ENCODE data around the gene FBXO42. TPM values are rescaled to one million over a fixed set of nuclear protein-coding genes. Genes with fewer than 3 reads are reported as not detected.

Gene FBXO42
- total and polyA plus RNA-seq, 2 of the 8 experiments (the other 6 are each of a cell fraction or from before 2014, with no cell fraction given): 15.1 to 17.0 TPM

DNA sequence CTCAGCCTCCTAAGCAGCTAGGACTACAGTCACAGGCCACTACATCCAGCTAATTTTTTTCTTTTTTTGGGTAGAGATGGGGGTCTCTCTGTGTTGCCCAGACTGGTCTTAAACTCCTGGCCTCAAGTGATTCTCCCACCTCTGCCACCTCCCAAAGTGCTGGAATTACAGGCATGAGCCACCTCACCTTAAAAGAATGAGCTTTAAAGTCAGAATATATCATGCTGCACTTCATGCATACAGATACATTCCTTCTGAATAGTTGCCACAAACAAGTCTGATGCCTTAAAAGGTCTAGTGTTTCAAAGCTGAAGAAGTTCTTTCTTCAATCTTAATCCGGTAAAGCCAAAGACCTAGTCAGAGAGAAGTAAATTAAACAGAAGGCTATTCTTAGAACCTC is 91.5 kb downstream of the FBXO42 start:
- H3K56ac ChIP-seq (replicated peaks; ENCODE audit: insufficient read length, low read depth, low read length): no peak overlapping the region
- TF ChIP-seq CBX8 (IDR thresholded peaks at IDR 0.05; ENCODE audit: borderline replicate concordance, low read depth, low read length): no peak
- TF ChIP-seq TCF12 (IDR thresholded peaks at IDR 0.05; ENCODE audit: low read depth, low read length): no peak
- no peak for TF ChIP-seq E2F6 (IDR thresholded peaks at IDR 0.05)
- TF ChIP-seq GTF2F1 (IDR thresholded peaks at IDR 0.05; ENCODE audit: borderline replicate concordance, low read depth, low read length): no peak
- no peak for TF ChIP-seq KDM1A (IDR thresholded peaks at IDR 0.05; ENCODE audit: borderline replicate concordance, low read length)
- no peak for TF ChIP-seq ATF2 (IDR thresholded peaks at IDR 0.05; ENCODE audit: low read length)
- TF ChIP-seq POU5F1 (IDR thresholded peaks at IDR 0.05; ENCODE audit: low read depth, low read length): no peak
- TF ChIP-seq SP2 (IDR thresholded peaks at IDR 0.05; ENCODE audit: low read length): no peak
- TF ChIP-seq TBP (IDR thresholded peaks at IDR 0.05; ENCODE audit: low read depth, low read length): no peak
- no peak for TF ChIP-seq SAP30 (IDR thresholded peaks at IDR 0.05; ENCODE audit: insufficient read depth, insufficient replicate concordance, low read length)
- no peak overlapping the region; the same call in 1 of the 2 replicates for H2AK5ac ChIP-seq (ENCODE audit: low read depth, low read length)
- H3K27me3 ChIP-seq (replicated peaks in 1 of 4; ENCODE audit: control insufficient read depth in 3 of 4, extremely low read depth in 1 of 4, insufficient read depth in 3 of 4, low read length in 3 of 4): no peaks in the 10 kb centered on the region
- WGBS, 2 experiments (ENCODE audit: extremely low coverage in 1 of 2, insufficient coverage in 1 of 2, insufficient read length in 1 of 2, insufficient replicate concordance in 2 of 2, low coverage in 1 of 2, low lambda C conversion rate in 2 of 2, missing lambda C conversion rate in 1 of 2): 91% methylated on average over 1 of the region's 1 CpG; no CpG with 5 or more reads in 1 of the 2 experiments
- no peak overlapping the region for H4K91ac ChIP-seq (replicated peaks; ENCODE audit: insufficient read length, low read length)
- no peak overlapping the region for H2BK5ac ChIP-seq (ENCODE audit: low read depth, low read length)
- no peak overlapping the region for H2BK120ac ChIP-seq (replicated peaks; ENCODE audit: low read depth, low read length)
- POLR2A ChIA-PET (ENCODE audit: partially characterized antibody): interaction anchor here (1.0 to 1.6 kb wide), 3 partner anchors 15 to 48 kb away, joined by 3 read pairs; partner anchors contain the start of gene ARHGEF19
- H3K23ac ChIP-seq (ENCODE audit: insufficient read length): no peak overlapping the region
- no peak overlapping the region for H3K4ac ChIP-seq (replicated peaks; ENCODE audit: insufficient read length, low read depth, low read length)
- H4K20me1 ChIP-seq (replicated peaks in 1 of 2; ENCODE audit: control insufficient read depth in 1 of 2, insufficient read depth in 2 of 2, low read length in 2 of 2): no peaks in the 10 kb centered on the region
- no peaks in the 10 kb centered on the region for H3K23me2 ChIP-seq (ENCODE audit: low read depth, low read length)
- no peak overlapping the region for H3K18ac ChIP-seq (ENCODE audit: extremely low read depth, low read length)
- no peak overlapping the region for H3K4me2 ChIP-seq (ENCODE audit: insufficient read depth in 1 of 2, low read depth in 2 of 2, low read length in 2 of 2)
- H3K4me3 ChIP-seq (ENCODE audit: extremely low read depth in 1 of 4, insufficient read depth in 2 of 4, low read depth in 3 of 4, low read length in 4 of 4): no peak overlapping the region
- peaks cover 0 to 2% (median under 1%) of the 10 kb centered on the region in 4 experiments; a peak in 2 of 8 replicates for H3K36me3 ChIP-seq (ENCODE audit: control insufficient read depth in 2 of 4, insufficient read depth in 4 of 4, low read length in 3 of 4)
- DNase-seq (ENCODE audit: low read depth in 1 of 2, low spot score in 2 of 2) (no peak), FAIRE-seq (no peak)
- no peak overlapping the region for H3K27ac ChIP-seq (ENCODE audit: low read depth, low read length)
- no peak overlapping the region for H2AFZ ChIP-seq (ENCODE audit: low read length)
- H2BK15ac ChIP-seq (ENCODE audit: low read length): no peak overlapping the region
- H3K4me1 ChIP-seq (replicated peaks in 1 of 4; ENCODE audit: control insufficient read depth in 3 of 4, insufficient read depth in 4 of 4, low read length in 3 of 4): no peaks in the 10 kb centered on the region; a peak in 1 of 7 replicates
- no peak overlapping the region for H2BK20ac ChIP-seq (ENCODE audit: low read length)
- peaks cover 0 to 3% of the 10 kb centered on the region in 2 experiments; a peak in 1 of 4 replicates for H3K79me2 ChIP-seq (ENCODE audit: control insufficient read depth in 1 of 2, insufficient read depth in 2 of 2, low read length in 2 of 2)
- no peaks in the 10 kb centered on the region for H3K9me3 ChIP-seq (ENCODE audit: insufficient read depth in 2 of 2, low read depth in 1 of 2, low read length in 1 of 2)
- H3K79me1 ChIP-seq (ENCODE audit: low read depth, low read length): no peaks in the 10 kb centered on the region; the same call in 1 of the 2 replicates
- CTCF ChIA-PET (ENCODE audit: partially characterized antibody): interaction anchor here (0.7 to 3.5 kb wide), 6 partner anchors 10 to 182 kb away, joined by 3 to 14 read pairs (median 3); no protein-coding TSS in a partner anchor
- no peak overlapping the region for H4K5ac ChIP-seq (ENCODE audit: insufficient read length, low read depth, low read length)
- H3K14ac ChIP-seq (ENCODE audit: insufficient read length): no peak overlapping the region
- H4K8ac ChIP-seq (ENCODE audit: extremely low read depth, insufficient read depth, low read length): no peak overlapping the region
- no peak overlapping the region for H2BK12ac ChIP-seq (ENCODE audit: low read depth, low read length)
- H3K9ac ChIP-seq (replicated peaks in 1 of 4; ENCODE audit: extremely low read depth in 1 of 4, low read depth in 3 of 4, low read length in 3 of 4): no peak overlapping the region
